NCI-H524 treated with DMSO at 0.1 percent for 48 hours (cell line): ENCODE measurements around the gene EDC3.
"Not testable (repeated sequence)": the region's sequence is repeated elsewhere in the genome, so short reads cannot be mapped to it uniquely, and the experiment has no call there.

Experiments
- DNase-seq: peaks from one replicate; lab custom pipeline; 2025; lab: John Stamatoyannopoulos, UW

Gene EDC3

GRCh38 chr15:74709892-74710291, 14.1 kb upstream of the EDC3 start:
- no peak for DNase-seq

GRCh38 chr15:74709011-74709410, 13.2 kb upstream of the EDC3 start:
- DNase-seq, result no peak

GRCh38 chr15:74696808-74697207, 984 bp upstream of the EDC3 start:
- no peak for DNase-seq

GRCh38 chr15:74696398-74696729, 540 bp upstream of the EDC3 start:
- no peak for DNase-seq

- no peak for DNase-seq
Observed at GRCh38 chr15:74692327-74692726, 3.5 kb downstream of the EDC3 start.

- no peak for DNase-seq
Observed at GRCh38 chr15:74683758-74684157, 12.1 kb downstream of the EDC3 start.

- no peak for DNase-seq
Observed at GRCh38 chr15:74682954-74683353, 12.9 kb downstream of the EDC3 start.

- DNase-seq, result no peak
Observed at GRCh38 chr15:74680456-74680855, 15.4 kb downstream of the EDC3 start.

- DNase-seq, result no peak
Observed at GRCh38 chr15:74676801-74677200, 19.0 kb downstream of the EDC3 start.

GRCh38 chr15:74674161-74674560, 21.7 kb downstream of the EDC3 start:
- DNase-seq, result no peak

- no peak for DNase-seq
Observed at GRCh38 chr15:74669627-74670026, 26.2 kb downstream of the EDC3 start.

- DNase-seq, result no peak
Observed at GRCh38 chr15:74667975-74668374, 27.8 kb downstream of the EDC3 start.

- DNase-seq, result no peak
Observed at GRCh38 chr15:74664670-74665069, 31.2 kb downstream of the EDC3 start.

- DNase-seq, result no peak
Observed at GRCh38 chr15:74664028-74664616, 31.7 kb downstream of the EDC3 start.

- no peak for DNase-seq
Observed at GRCh38 chr15:74663303-74664027, 32.4 kb downstream of the EDC3 start.

- DNase-seq, result no peak
Observed at GRCh38 chr15:74662064-74662860, 33.6 kb downstream of the EDC3 start.

GRCh38 chr15:74661280-74661679, 34.5 kb downstream of the EDC3 start:
- DNase-seq, result not testable (repeated sequence)

GRCh38 chr15:74657846-74658245, 38.0 kb downstream of the EDC3 start:
- DNase-seq, result no peak

GRCh38 chr15:74656935-74657535, 38.8 kb downstream of the EDC3 start:
- peak; percentile 81 for DNase-seq

- DNase-seq, result no peak
Observed at GRCh38 chr15:74655424-74655823, 40.4 kb downstream of the EDC3 start.

- no peak for DNase-seq
Observed at GRCh38 chr15:74653426-74654102, 42.3 kb downstream of the EDC3 start.

GRCh38 chr15:74651242-74651741, 44.5 kb downstream of the EDC3 start:
- DNase-seq, result no peak
